ENCODE data around the gene TRAPPC3L.

Gene TRAPPC3L

GRCh38 chr6:116465246-116465645 is 80.2 kb downstream of the TRAPPC3L start:
- DNase-seq (ENCODE audit: low spot score) = no peak

GRCh38 chr6:116463301-116463700 is 82.2 kb downstream of the TRAPPC3L start:
- no peak for DNase-seq (ENCODE audit: low spot score)

GRCh38 chr6:116461932-116462885 is 83.3 kb downstream of the TRAPPC3L start:
- DNase-seq (ENCODE audit: low spot score) = no peak

GRCh38 chr6:116461331-116461931 is 84.1 kb downstream of the TRAPPC3L start, which contains the start of gene CALHM6:
TSS of gene CALHM6 (plus strand) at chr6:116461375. CDS start at chr6:116461930, 555 bp downstream.
- DNase-seq (ENCODE audit: low spot score) = no peak

- DNase-seq (ENCODE audit: low spot score) = no peak
Measured at GRCh38 chr6:116459927-116460326, 85.6 kb downstream of the TRAPPC3L start.

GRCh38 chr6:116458264-116458663 is 87.2 kb downstream of the TRAPPC3L start:
- DNase-seq (ENCODE audit: low spot score) = no peak

- no peak for DNase-seq (ENCODE audit: low spot score)
Measured at GRCh38 chr6:116456927-116457326, 88.6 kb downstream of the TRAPPC3L start.

GRCh38 chr6:116456106-116456505 is 89.4 kb downstream of the TRAPPC3L start:
- DNase-seq (ENCODE audit: low spot score) = no peak

- DNase-seq (ENCODE audit: low spot score) = no peak
Measured at GRCh38 chr6:116452531-116452930, 93.0 kb downstream of the TRAPPC3L start.

- no peak for DNase-seq (ENCODE audit: low spot score)
Measured at GRCh38 chr6:116451916-116452315, 93.6 kb downstream of the TRAPPC3L start.

GRCh38 chr6:116450769-116451740 is 94.4 kb downstream of the TRAPPC3L start:
- DNase-seq (ENCODE audit: low spot score) = no peak

- no peak for DNase-seq (ENCODE audit: low spot score)
Measured at GRCh38 chr6:116450185-116450710, 95.2 kb downstream of the TRAPPC3L start.

GRCh38 chr6:116449565-116449964 is 95.9 kb downstream of the TRAPPC3L start:
- no peak for DNase-seq (ENCODE audit: low spot score)

- no peak for DNase-seq (ENCODE audit: low spot score)
Measured at GRCh38 chr6:116447496-116448011, 97.9 kb downstream of the TRAPPC3L start.

- no peak for DNase-seq (ENCODE audit: low spot score)
Measured at GRCh38 chr6:116447052-116447451, 98.4 kb downstream of the TRAPPC3L start.

GRCh38 chr6:116446399-116446798 is 99.1 kb downstream of the TRAPPC3L start:
- no peak for DNase-seq (ENCODE audit: low spot score)

- no peak for DNase-seq (ENCODE audit: low spot score)
Measured at GRCh38 chr6:116445102-116445501, 100.4 kb downstream of the TRAPPC3L start.
